COLO668 (cell line): ENCODE results near the gene SMIM31.

Experiments used
- DNase-seq: peaks from one replicate; lab custom pipeline; 2025; ENCODE audit not compliant: unreplicated experiment; lab: John Stamatoyannopoulos, UW

SMIM31 gene

GRCh38 chr4:164783976-164784375 is 30.0 kb downstream of the SMIM31 start:
- no peak for DNase-seq

DNA sequence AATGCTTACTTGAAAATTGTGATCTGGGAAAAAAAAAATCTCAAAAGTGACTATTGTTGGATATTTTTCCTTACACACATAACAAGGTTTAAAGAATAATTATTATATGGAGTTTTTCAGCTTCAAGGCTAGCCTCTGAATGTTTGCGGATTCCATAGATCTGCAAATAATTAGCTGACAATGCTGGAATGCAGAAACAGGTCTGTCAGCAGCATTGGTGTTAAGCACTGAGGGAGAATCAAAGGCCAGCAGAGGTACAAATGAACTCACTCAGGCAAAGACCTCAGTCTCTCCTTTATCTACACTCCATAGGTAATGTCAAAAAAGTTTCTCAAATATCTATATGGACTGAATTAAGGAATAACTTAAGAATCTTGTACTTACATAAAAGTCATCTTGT is 35.1 kb downstream of the SMIM31 start:
- DNase-seq = no peak

GRCh38 chr4:164790249-164790648 is 36.3 kb downstream of the SMIM31 start:
- no peak for DNase-seq

DNA sequence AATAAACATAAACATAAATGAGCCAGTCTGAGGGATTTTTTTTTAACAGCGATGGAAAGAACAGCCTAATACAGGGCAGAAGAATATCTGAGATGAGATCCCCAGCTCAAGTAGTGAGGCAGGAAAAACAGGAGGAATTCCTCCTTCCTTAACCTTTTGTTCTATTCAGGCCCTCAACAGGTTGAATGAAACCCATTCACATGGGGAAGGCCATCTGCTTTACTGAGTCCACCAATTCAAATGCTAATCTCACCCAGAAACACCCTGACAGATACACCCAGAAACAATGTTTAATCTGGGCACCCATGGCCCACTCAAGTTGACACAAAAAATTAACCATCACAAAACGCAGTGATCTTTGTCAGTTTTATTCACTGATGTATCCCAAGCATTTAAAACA is 45.5 kb downstream of the SMIM31 start:
- DNase-seq = no peak

- DNase-seq = no peak
These were observed 46.9 kb downstream of the SMIM31 start for GRCh38 chr4:164800786-164801185.

DNA sequence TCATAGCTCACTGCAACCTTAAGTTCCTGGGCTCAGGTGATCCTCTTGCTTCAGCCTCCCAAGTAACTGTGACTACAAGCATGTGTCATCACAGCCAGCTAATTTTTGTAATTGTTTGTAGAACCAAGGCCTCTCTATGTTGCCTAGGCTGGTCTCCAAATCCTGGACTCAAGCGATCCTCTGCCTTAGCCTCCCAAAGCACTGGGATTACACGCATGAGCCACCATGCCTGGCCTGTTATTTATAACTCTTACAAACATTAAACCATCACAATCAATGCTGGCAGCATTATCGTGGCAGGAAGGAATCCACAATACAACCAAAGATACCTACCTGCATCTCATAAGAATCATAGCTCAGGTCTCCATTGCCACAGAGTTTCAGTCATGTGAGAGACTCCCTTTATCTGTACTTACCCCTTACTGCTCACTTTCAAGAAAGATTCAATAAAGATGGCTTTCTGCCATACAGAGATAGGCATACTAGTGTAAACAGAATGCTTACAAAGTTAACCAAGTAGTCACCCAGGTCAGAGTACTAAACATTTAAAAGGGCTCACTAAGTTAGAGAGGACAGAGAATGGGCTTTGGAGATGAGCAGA is 48.5 kb downstream of the SMIM31 start:
- DNase-seq = no peak

GRCh38 chr4:164803702-164804101 is 49.8 kb downstream of the SMIM31 start:
- no peak for DNase-seq

DNA sequence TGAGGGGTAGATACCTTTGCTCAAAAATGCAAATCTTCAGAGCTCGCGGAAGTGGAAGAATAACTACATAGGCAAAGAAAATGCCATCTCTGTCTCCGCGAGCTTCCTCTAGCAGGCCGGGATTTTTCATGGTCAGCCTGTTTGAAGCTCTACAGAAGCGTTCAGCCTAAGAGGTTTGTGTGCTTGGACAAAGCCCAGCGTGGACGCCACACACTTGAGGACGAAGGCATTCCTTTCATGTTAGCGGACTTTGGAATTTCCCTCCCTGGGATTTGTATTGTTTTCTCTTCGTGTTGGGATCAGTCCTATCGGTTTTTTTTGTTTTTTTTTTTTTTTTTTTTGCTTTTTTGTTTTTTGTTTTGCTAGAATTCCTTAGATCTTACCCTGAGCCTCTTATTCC is 53.7 kb downstream of the SMIM31 start:
- no peak for DNase-seq

GRCh38 chr4:164813554-164813953 is 59.6 kb downstream of the SMIM31 start:
- DNase-seq = no peak

DNA sequence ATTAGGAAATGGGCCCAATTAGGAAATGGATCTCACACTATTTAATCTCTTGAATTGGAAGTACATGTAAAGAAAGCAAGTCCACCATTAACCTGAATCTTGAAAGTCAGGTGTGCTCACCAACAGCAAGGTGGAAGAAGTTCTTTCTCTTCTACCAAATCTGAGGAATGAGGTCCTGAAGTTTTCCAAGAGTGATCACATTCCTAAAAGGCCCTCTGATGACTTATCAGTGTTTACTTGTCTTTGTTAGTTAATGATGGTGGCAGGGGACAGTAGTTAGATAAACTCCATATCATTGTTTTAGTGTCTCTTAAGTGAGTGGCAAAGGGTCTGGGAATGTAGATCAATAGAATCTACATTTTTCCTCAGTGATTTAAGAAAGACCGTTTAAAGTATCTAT is 61.8 kb downstream of the SMIM31 start:
- DNase-seq = no peak

DNA sequence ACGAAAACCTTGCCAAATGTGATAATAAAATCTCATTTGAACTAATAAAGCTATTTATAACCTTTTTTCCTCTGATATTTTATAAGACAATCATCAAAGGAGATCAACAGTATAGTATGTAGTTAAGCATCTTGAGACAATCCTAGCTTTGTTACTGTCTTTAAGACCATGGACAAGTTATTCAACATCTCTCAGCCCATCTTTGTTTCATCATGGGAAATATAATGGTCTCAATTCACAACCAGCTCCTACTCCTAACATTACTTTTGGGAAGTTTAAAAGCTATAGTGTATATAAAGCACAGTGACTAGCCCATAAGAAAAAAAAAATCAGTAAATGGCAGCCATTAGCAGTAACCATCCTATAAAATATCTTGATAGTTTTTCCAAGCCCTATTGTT is 65.4 kb downstream of the SMIM31 start:
- no peak for DNase-seq

DNA sequence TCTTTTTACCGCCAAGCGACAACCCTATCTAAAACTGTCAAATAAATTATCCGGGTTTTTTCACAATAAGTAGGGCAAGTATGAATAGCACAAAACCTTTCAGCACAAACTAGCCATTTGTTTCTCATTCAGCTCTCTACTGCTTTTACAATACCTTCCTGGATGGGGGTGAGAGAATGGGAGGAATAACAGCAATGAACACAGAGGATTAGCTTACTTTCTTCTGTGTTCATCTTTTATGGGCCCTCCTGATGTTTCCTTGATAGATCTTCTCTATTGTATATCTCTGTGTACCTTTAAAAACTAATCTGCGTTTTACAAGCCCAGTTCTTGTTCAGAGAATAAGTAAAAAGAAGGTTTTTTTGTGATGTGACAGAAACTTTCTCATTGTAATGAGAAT is 67.8 kb downstream of the SMIM31 start:
- DNase-seq = no peak

DNA sequence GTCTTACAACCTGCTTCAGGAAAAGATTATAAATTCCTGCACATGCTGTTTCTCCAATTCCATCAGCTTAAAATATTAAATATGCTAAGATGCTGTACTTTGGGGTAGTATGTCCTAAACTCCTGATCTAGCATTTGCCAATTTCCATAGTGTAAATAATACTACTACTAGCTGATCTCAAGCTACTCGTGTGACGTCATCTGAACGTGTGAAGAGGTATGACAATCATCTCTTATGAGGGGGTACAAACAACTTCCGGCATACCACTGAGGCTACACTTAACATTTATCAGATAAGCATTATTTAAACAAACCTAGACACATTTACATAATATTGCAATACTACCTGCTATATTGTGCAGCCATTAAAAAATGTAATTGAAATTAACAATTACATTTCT is 70.7 kb downstream of the SMIM31 start:
- no peak for DNase-seq

- no peak for DNase-seq
These were observed 75.0 kb downstream of the SMIM31 start for GRCh38 chr4:164828955-164829354.

DNA sequence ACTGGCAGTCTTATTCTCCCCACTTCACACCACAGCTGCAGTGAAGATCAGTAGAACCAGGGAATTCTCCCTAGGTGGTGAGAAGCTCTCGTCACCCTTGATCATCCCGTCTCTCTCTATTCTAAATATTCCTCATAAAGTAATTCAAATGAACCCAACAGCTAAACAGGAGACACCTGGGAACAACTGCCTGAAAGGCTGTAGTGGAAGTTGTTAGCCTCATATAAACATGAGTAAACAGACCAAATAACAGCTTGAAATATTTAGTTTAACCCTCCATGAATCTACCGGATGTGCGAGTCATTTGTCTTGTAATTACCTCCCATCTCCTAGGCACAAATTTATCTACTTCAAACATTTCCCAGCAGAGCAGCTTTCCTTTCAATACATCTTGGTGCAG is 92.6 kb downstream of the SMIM31 start:
- no peak for DNase-seq

GRCh38 chr4:164847016-164847415 is 93.1 kb downstream of the SMIM31 start:
- DNase-seq = no peak

DNA sequence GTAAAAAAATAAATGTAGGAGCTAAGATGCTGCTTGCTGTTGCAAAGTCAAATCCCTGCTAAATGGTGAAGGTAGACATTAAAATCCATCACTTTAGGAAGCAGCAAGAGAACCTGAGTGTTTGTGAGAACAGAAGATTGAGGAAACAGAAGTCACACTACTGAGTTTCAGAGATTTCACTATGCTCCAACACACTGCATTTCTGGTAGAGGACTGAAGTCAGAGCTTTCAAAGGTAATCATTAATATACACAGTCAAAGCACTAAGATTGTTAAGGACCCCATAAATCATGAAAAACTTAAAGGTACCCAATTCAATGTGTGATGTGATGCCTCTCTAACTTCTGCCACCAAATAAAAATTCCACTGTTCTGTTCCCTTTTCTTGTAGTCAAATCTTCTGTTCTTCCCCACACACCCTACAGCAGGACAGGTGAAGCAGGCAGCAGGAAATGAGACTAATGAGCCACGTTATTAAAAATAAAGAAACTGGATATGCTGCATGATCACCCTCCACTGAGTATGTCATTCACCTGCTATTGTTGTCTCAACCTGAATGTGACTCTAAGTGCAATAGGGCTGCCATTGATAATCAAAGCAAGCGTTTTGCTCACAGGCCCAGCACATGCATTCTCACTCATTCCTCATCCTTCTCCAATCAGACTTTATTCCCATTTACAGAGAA is 94.2 kb downstream of the SMIM31 start:
- no peak for DNase-seq
